ENCODE data around the gene FAM24B. TPM values are rescaled to one million over a fixed set of nuclear protein-coding genes. Genes with fewer than 3 reads are reported as not detected.

FAM24B gene
- total RNA-seq, 1 experiment from 2014 or later, result 10.8 TPM

- CTCF ChIA-PET, result no interaction called here
- TF ChIP-seq EZH2 (IDR thresholded peaks at IDR 0.05; ENCODE audit: low read depth) (no peak), CTCF (conservative IDR thresholded peaks at IDR 0.05) (no peak)
- Histone ChIP-seq H2AFZ (no peak overlapping the region), H3K4me1 (replicated peaks; ENCODE audit: insufficient read depth) (peaks cover 20% of the 10 kb centered on the region), H3K27me3 (ENCODE audit: insufficient read depth, low read depth) (no peaks in the 10 kb centered on the region), H3K4me2 (no peak overlapping the region), H3K4me3 (no peak overlapping the region), H3K36me3 (ENCODE audit: low read depth) (no peaks in the 10 kb centered on the region), H3K9me2 (ENCODE audit: insufficient read depth) (no peaks in the 10 kb centered on the region), H3F3A (ENCODE audit: insufficient read depth, low read depth) (no peaks in the 10 kb centered on the region), H4K20me1 (ENCODE audit: insufficient read depth) (no peaks in the 10 kb centered on the region), H3K79me2 (ENCODE audit: low read depth) (no peaks in the 10 kb centered on the region; the same call in 1 of the 2 replicates), H3K27ac (no peak overlapping the region), H3K9me3 (ENCODE audit: insufficient read depth, low read depth) (no peaks in the 10 kb centered on the region)
- no peak for DNase-seq
- no TSS peak for BruUV-seq (replicated peaks)
- intact Hi-C loops (cut with micrococcal nuclease; ENCODE audit: unreplicated experiment), result no loop called here
- POLR2A ChIA-PET (ENCODE audit: unreplicated experiment), result no interaction called here
Observed at GRCh38 chr10:122856902-122857301, 22.5 kb downstream of the FAM24B start.

GRCh38 chr10:122855745-122856144 lies 23.6 kb downstream of the FAM24B start:
- no peak overlapping the region for H3K4me3 ChIP-seq
- intact Hi-C loops (cut with micrococcal nuclease; ENCODE audit: unreplicated experiment), result no loop called here
- no peaks in the 10 kb centered on the region for H3K9me3 ChIP-seq (ENCODE audit: insufficient read depth, low read depth)
- no peak for DNase-seq
- no peak overlapping the region for H3K27ac ChIP-seq
- TF ChIP-seq CTCF (conservative IDR thresholded peaks at IDR 0.05) (no peak), EZH2 (IDR thresholded peaks at IDR 0.05; ENCODE audit: low read depth) (no peak)
- no peaks in the 10 kb centered on the region; the same call in 1 of the 2 replicates for H3K79me2 ChIP-seq (ENCODE audit: low read depth)
- POLR2A ChIA-PET (ENCODE audit: unreplicated experiment), result no interaction called here
- H2AFZ ChIP-seq, result no peak overlapping the region
- CTCF ChIA-PET, result no interaction called here
- no peaks in the 10 kb centered on the region for H3K27me3 ChIP-seq (ENCODE audit: insufficient read depth, low read depth)
- peaks cover 9% of the 10 kb centered on the region for H3K4me1 ChIP-seq (replicated peaks; ENCODE audit: insufficient read depth)
- no peaks in the 10 kb centered on the region for H3K9me2 ChIP-seq (ENCODE audit: insufficient read depth)
- no peak overlapping the region for H3K4me2 ChIP-seq
- H4K20me1 ChIP-seq (ENCODE audit: insufficient read depth), result no peaks in the 10 kb centered on the region
- BruUV-seq (replicated peaks), result no TSS peak
- H3F3A ChIP-seq (ENCODE audit: insufficient read depth, low read depth), result no peaks in the 10 kb centered on the region
- H3K36me3 ChIP-seq (ENCODE audit: low read depth), result no peaks in the 10 kb centered on the region

GRCh38 chr10:122854648-122855047 lies 24.7 kb downstream of the FAM24B start:
- Histone ChIP-seq H3K27ac (no peak overlapping the region), H4K20me1 (ENCODE audit: insufficient read depth) (no peaks in the 10 kb centered on the region), H3K9me3 (ENCODE audit: insufficient read depth, low read depth) (no peaks in the 10 kb centered on the region), H3K4me3 (no peak overlapping the region), H2AFZ (no peak overlapping the region), H3K4me2 (no peak overlapping the region), H3K9me2 (ENCODE audit: insufficient read depth) (no peaks in the 10 kb centered on the region), H3K27me3 (ENCODE audit: insufficient read depth, low read depth) (no peaks in the 10 kb centered on the region), H3F3A (ENCODE audit: insufficient read depth, low read depth) (no peaks in the 10 kb centered on the region), H3K79me2 (ENCODE audit: low read depth) (no peaks in the 10 kb centered on the region; the same call in 1 of the 2 replicates), H3K4me1 (replicated peaks; ENCODE audit: insufficient read depth) (peaks cover 9% of the 10 kb centered on the region), H3K36me3 (ENCODE audit: low read depth) (no peaks in the 10 kb centered on the region)
- no peak for TF ChIP-seq EZH2 (IDR thresholded peaks at IDR 0.05; ENCODE audit: low read depth)
- TF ChIP-seq CTCF (conservative IDR thresholded peaks at IDR 0.05), result no peak
- ChIA-PET CTCF (no interaction called here), POLR2A (ENCODE audit: unreplicated experiment) (no interaction called here)
- no peak for DNase-seq
- intact Hi-C loops (cut with micrococcal nuclease; ENCODE audit: unreplicated experiment), result no loop called here
- no TSS peak for BruUV-seq (replicated peaks)

All from PC-9 (cell line).